Loucy (cell line): ENCODE data around the gene CTNNA2.

Experiments used
- EZH2phosphoT487 ChIP-seq: fragments of 200-600 bp; IDR thresholded peaks from 2 replicates; pipeline ENCODE4 v1.6.1; 2018; ENCODE audit warnings: antibody characterized with exemption, mild to moderate bottlenecking, moderate library complexity, borderline replicate concordance
- TF ChIP-seq, protein P1 (sequence below): fragments of 200-600 bp; sonication (generic); conservative IDR thresholded peaks from 2 replicates; pipeline ENCODE4 v1.5.1; 2014; ENCODE audit warnings: mild to moderate bottlenecking, antibody characterized with exemption, low read length

- TF ChIP-seq, protein P1, sequence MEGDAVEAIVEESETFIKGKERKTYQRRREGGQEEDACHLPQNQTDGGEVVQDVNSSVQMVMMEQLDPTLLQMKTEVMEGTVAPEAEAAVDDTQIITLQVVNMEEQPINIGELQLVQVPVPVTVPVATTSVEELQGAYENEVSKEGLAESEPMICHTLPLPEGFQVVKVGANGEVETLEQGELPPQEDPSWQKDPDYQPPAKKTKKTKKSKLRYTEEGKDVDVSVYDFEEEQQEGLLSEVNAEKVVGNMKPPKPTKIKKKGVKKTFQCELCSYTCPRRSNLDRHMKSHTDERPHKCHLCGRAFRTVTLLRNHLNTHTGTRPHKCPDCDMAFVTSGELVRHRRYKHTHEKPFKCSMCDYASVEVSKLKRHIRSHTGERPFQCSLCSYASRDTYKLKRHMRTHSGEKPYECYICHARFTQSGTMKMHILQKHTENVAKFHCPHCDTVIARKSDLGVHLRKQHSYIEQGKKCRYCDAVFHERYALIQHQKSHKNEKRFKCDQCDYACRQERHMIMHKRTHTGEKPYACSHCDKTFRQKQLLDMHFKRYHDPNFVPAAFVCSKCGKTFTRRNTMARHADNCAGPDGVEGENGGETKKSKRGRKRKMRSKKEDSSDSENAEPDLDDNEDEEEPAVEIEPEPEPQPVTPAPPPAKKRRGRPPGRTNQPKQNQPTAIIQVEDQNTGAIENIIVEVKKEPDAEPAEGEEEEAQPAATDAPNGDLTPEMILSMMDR: no peak
- no peak for TF ChIP-seq EZH2phosphoT487
These were observed 540.9 kb downstream of the CTNNA2 start for GRCh38 chr2:80053522-80054345.
